WTC11 (cell line): ENCODE measurements around the gene EPHA1.

Experiments
- ATF3 ChIP-seq: sonication (generic); formaldehyde crosslinking; conservative IDR thresholded peaks from 2 replicates; pipeline ENCODE4 v1.8.1; 2022; ENCODE audit warnings: mild to moderate bottlenecking, missing genetic modification reagents
- CTCF ChIP-seq: fragments of 200-600 bp; IDR thresholded peaks from 2 replicates; pipeline ENCODE4 v1.8.0; 2022; ENCODE audit warnings: antibody characterized with exemption
- NFYB ChIP-seq: sonication (generic); formaldehyde crosslinking; conservative IDR thresholded peaks from 2 replicates; pipeline ENCODE4 v1.8.0; 2022; ENCODE audit warnings: low read depth, missing genetic modification reagents
- NR2C2 ChIP-seq: sonication (generic); formaldehyde crosslinking; IDR thresholded peaks from 2 replicates; pipeline ENCODE4 v1.8.0; 2022; ENCODE audit warnings: mild to moderate bottlenecking, missing genetic modification reagents
- NR3C1 ChIP-seq: sonication (generic); formaldehyde crosslinking; conservative IDR thresholded peaks from 2 replicates; pipeline ENCODE4 v1.8.1; 2023; ENCODE audit warnings: low read depth, mild to moderate bottlenecking, missing genetic modification reagents
- OVOL2 ChIP-seq: fragments of 250-450 bp; sonication (Bioruptor Pico); IDR thresholded peaks from 2 replicates; pipeline ENCODE4 v1.9.0; 2021; ENCODE audit warnings: mild to moderate bottlenecking, borderline replicate concordance
- USF1 ChIP-seq: sonication (generic); formaldehyde crosslinking; IDR thresholded peaks from 2 replicates; pipeline ENCODE4 v1.8.0; 2022; ENCODE audit warnings: mild to moderate bottlenecking, missing genetic modification reagents
- ZMAT4 ChIP-seq: fragments of 250-450 bp; sonication (Bioruptor Pico); IDR thresholded peaks from 2 replicates; pipeline ENCODE4 v1.9.0; 2021; ENCODE audit warnings: mild to moderate bottlenecking
- ZNF232 ChIP-seq: sonication (generic); formaldehyde crosslinking; IDR thresholded peaks from 2 replicates; pipeline ENCODE4 v1.8.0; 2022; ENCODE audit warnings: mild to moderate bottlenecking, missing genetic modification reagents
- ZNF317 ChIP-seq: sonication (generic); formaldehyde crosslinking; IDR thresholded peaks from 2 replicates; pipeline ENCODE4 v1.8.1; 2023; ENCODE audit warnings: low read depth, mild to moderate bottlenecking, moderate library complexity, missing genetic modification reagents, borderline replicate concordance
- ZNF416 ChIP-seq: fragments of 250-450 bp; sonication (Bioruptor Pico); IDR thresholded peaks from 2 replicates; pipeline ENCODE4 v1.9.0; 2021; ENCODE audit warnings: mild to moderate bottlenecking, inconsistent platforms
- TF ChIP-seq, protein P1 (sequence below): sonication (generic); formaldehyde crosslinking; IDR thresholded peaks from 2 replicates; pipeline ENCODE4 v1.8.1; 2023; ENCODE audit warnings: mild to moderate bottlenecking, missing genetic modification reagents, moderate library complexity

GRCh38 chr7:143395187-143396149, 13.2 kb downstream of the EPHA1 start:
- TF ChIP-seq CTCF: no peak
- TF ChIP-seq OVOL2: no peak
- TF ChIP-seq NR3C1 (CRISPR knock-in tag): no peak
- TF ChIP-seq, protein P1, sequence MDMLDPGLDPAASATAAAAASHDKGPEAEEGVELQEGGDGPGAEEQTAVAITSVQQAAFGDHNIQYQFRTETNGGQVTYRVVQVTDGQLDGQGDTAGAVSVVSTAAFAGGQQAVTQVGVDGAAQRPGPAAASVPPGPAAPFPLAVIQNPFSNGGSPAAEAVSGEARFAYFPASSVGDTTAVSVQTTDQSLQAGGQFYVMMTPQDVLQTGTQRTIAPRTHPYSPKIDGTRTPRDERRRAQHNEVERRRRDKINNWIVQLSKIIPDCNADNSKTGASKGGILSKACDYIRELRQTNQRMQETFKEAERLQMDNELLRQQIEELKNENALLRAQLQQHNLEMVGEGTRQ (CRISPR knock-in tag): no peak
- TF ChIP-seq USF1: no peak
- TF ChIP-seq ATF3: no peak
- TF ChIP-seq NFYB (CRISPR knock-in tag): no peak
- TF ChIP-seq ZNF232 (CRISPR knock-in tag): no peak
- no peak for TF ChIP-seq ZNF317 (CRISPR knock-in tag)
- no peak for TF ChIP-seq ZNF416 (CRISPR knock-in tag)
- no peak for TF ChIP-seq NR2C2 (CRISPR knock-in tag)
- no peak for TF ChIP-seq ZMAT4 (CRISPR knock-in tag)
